WTC11 (cell line): Measurements from ENCODE around the gene FCHSD2.

ENCODE experiments used
- ATF2 ChIP-seq: sonication (generic); formaldehyde crosslinking; IDR thresholded peaks from 2 replicates; pipeline ENCODE4 v1.8.1; 2022; ENCODE audit warnings: low read depth, missing genetic modification reagents, borderline replicate concordance
- CREB1 ChIP-seq: sonication (generic); formaldehyde crosslinking; IDR thresholded peaks from 2 replicates; pipeline ENCODE4 v1.8.0; 2023; ENCODE audit warnings: mild to moderate bottlenecking, missing genetic modification reagents
- CTCF ChIP-seq: fragments of 200-600 bp; IDR thresholded peaks from 2 replicates; pipeline ENCODE4 v1.8.0; 2022; ENCODE audit warnings: antibody characterized with exemption
- FOXJ3 ChIP-seq: sonication (generic); formaldehyde crosslinking; IDR thresholded peaks from 2 replicates; pipeline ENCODE4 v1.9.0; 2021; ENCODE audit warnings: missing genetic modification reagents, mild to moderate bottlenecking, borderline replicate concordance
- HMGXB4 ChIP-seq: sonication (generic); formaldehyde crosslinking; IDR thresholded peaks from 2 replicates; pipeline ENCODE4 v1.8.1; 2023; ENCODE audit warnings: mild to moderate bottlenecking, moderate library complexity, missing genetic modification reagents
- JUN ChIP-seq: sonication (generic); formaldehyde crosslinking; IDR thresholded peaks from 2 replicates; pipeline ENCODE4 v1.8.0; 2023; ENCODE audit warnings: mild to moderate bottlenecking, missing genetic modification reagents
- KAT7 ChIP-seq: sonication (generic); formaldehyde crosslinking; IDR thresholded peaks from 2 replicates; pipeline ENCODE4 v1.8.1; 2023; ENCODE audit warnings: missing genetic modification reagents, mild to moderate bottlenecking, borderline replicate concordance
- MAX ChIP-seq: sonication (generic); formaldehyde crosslinking; IDR thresholded peaks from 2 replicates; pipeline ENCODE4 v1.8.0; 2022; ENCODE audit warnings: mild to moderate bottlenecking, missing genetic modification reagents
- SP1 ChIP-seq: sonication (generic); formaldehyde crosslinking; conservative IDR thresholded peaks from 2 replicates; pipeline ENCODE4 v1.8.1; 2022; ENCODE audit warnings: missing genetic modification reagents
- USF1 ChIP-seq: sonication (generic); formaldehyde crosslinking; IDR thresholded peaks from 2 replicates; pipeline ENCODE4 v1.8.0; 2022; ENCODE audit warnings: mild to moderate bottlenecking, missing genetic modification reagents
- TF ChIP-seq, protein P1 (sequence below): sonication (generic); formaldehyde crosslinking; IDR thresholded peaks from 2 replicates; pipeline ENCODE4 v1.8.1; 2022; ENCODE audit warnings: missing genetic modification reagents, borderline replicate concordance
- TF ChIP-seq, protein P2 (sequence below): fragments of 250-450 bp; sonication (Bioruptor Pico); IDR thresholded peaks from 2 replicates; pipeline ENCODE4 v1.8.0; 2021; ENCODE audit warnings: mild to moderate bottlenecking
- TF ChIP-seq, protein P3 (sequence below): sonication (generic); formaldehyde crosslinking; IDR thresholded peaks from 2 replicates; pipeline ENCODE4 v1.8.0; 2023; ENCODE audit warnings: mild to moderate bottlenecking, missing genetic modification reagents
- TF ChIP-seq, protein P4 (sequence below): sonication (generic); formaldehyde crosslinking; IDR thresholded peaks from 2 replicates; pipeline ENCODE4 v1.8.1; 2023; ENCODE audit warnings: mild to moderate bottlenecking, missing genetic modification reagents, borderline replicate concordance

GRCh38 chr11:73058989-73059674 lies 83.0 kb downstream of the FCHSD2 start:
- TF ChIP-seq CTCF (no peak), MAX (CRISPR knock-in tag) (no peak), CREB1 (CRISPR knock-in tag) (no peak), FOXJ3 (no peak), HMGXB4 (no peak), ATF2 (CRISPR knock-in tag) (no peak), JUN (CRISPR knock-in tag) (no peak), SP1 (CRISPR knock-in tag) (no peak), KAT7 (CRISPR knock-in tag) (no peak), USF1 (CRISPR knock-in tag) (no peak)
- TF ChIP-seq, protein P1, sequence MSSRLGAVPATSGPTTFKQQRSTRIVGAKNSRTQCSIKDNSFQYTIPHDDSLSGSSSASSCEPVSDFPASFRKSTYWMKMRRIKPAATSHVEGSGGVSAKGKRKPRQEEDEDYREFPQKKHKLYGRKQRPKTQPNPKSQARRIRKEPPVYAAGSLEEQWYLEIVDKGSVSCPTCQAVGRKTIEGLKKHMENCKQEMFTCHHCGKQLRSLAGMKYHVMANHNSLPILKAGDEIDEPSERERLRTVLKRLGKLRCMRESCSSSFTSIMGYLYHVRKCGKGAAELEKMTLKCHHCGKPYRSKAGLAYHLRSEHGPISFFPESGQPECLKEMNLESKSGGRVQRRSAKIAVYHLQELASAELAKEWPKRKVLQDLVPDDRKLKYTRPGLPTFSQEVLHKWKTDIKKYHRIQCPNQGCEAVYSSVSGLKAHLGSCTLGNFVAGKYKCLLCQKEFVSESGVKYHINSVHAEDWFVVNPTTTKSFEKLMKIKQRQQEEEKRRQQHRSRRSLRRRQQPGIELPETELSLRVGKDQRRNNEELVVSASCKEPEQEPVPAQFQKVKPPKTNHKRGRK (CRISPR knock-in tag), result no peak
- TF ChIP-seq, protein P2, sequence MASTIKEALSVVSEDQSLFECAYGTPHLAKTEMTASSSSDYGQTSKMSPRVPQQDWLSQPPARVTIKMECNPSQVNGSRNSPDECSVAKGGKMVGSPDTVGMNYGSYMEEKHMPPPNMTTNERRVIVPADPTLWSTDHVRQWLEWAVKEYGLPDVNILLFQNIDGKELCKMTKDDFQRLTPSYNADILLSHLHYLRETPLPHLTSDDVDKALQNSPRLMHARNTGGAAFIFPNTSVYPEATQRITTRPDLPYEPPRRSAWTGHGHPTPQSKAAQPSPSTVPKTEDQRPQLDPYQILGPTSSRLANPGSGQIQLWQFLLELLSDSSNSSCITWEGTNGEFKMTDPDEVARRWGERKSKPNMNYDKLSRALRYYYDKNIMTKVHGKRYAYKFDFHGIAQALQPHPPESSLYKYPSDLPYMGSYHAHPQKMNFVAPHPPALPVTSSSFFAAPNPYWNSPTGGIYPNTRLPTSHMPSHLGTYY (CRISPR knock-in tag), result no peak
- TF ChIP-seq, protein P3, sequence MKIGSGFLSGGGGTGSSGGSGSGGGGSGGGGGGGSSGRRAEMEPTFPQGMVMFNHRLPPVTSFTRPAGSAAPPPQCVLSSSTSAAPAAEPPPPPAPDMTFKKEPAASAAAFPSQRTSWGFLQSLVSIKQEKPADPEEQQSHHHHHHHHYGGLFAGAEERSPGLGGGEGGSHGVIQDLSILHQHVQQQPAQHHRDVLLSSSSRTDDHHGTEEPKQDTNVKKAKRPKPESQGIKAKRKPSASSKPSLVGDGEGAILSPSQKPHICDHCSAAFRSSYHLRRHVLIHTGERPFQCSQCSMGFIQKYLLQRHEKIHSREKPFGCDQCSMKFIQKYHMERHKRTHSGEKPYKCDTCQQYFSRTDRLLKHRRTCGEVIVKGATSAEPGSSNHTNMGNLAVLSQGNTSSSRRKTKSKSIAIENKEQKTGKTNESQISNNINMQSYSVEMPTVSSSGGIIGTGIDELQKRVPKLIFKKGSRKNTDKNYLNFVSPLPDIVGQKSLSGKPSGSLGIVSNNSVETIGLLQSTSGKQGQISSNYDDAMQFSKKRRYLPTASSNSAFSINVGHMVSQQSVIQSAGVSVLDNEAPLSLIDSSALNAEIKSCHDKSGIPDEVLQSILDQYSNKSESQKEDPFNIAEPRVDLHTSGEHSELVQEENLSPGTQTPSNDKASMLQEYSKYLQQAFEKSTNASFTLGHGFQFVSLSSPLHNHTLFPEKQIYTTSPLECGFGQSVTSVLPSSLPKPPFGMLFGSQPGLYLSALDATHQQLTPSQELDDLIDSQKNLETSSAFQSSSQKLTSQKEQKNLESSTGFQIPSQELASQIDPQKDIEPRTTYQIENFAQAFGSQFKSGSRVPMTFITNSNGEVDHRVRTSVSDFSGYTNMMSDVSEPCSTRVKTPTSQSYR (CRISPR knock-in tag), result no peak
- TF ChIP-seq, protein P4, sequence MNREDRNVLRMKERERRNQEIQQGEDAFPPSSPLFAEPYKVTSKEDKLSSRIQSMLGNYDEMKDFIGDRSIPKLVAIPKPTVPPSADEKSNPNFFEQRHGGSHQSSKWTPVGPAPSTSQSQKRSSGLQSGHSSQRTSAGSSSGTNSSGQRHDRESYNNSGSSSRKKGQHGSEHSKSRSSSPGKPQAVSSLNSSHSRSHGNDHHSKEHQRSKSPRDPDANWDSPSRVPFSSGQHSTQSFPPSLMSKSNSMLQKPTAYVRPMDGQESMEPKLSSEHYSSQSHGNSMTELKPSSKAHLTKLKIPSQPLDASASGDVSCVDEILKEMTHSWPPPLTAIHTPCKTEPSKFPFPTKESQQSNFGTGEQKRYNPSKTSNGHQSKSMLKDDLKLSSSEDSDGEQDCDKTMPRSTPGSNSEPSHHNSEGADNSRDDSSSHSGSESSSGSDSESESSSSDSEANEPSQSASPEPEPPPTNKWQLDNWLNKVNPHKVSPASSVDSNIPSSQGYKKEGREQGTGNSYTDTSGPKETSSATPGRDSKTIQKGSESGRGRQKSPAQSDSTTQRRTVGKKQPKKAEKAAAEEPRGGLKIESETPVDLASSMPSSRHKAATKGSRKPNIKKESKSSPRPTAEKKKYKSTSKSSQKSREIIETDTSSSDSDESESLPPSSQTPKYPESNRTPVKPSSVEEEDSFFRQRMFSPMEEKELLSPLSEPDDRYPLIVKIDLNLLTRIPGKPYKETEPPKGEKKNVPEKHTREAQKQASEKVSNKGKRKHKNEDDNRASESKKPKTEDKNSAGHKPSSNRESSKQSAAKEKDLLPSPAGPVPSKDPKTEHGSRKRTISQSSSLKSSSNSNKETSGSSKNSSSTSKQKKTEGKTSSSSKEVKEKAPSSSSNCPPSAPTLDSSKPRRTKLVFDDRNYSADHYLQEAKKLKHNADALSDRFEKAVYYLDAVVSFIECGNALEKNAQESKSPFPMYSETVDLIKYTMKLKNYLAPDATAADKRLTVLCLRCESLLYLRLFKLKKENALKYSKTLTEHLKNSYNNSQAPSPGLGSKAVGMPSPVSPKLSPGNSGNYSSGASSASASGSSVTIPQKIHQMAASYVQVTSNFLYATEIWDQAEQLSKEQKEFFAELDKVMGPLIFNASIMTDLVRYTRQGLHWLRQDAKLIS (CRISPR knock-in tag), result no peak
